B cell (primary cell): ENCODE data around the gene TOGARAM1. TPM values are rescaled to one million over a fixed set of nuclear protein-coding genes. Genes with fewer than 3 reads are reported as not detected.

Experiments used
- ATAC-seq: fragments of 200-7000 bp; cut with Tn5 transposase; one replicate; pipeline ENCODE4 v1.10.0; 2021; ENCODE audit warnings: low read depth, mild to moderate bottlenecking, moderate number of reproducible peaks, moderate library complexity
- CTCF ChIA-PET: fragments of 350-600 bp; sonication (Branson Sonifier 250); formaldehyde crosslinking; loops from one replicate; lab custom pipeline; 2021; ENCODE audit warnings: antibody characterized with exemption, inconsistent platforms; lab: Charles Lee
- POLR2A ChIA-PET: fragments of 350-600 bp; sonication (Branson Sonifier 250); formaldehyde crosslinking; loops from one replicate; lab custom pipeline; 2021; ENCODE audit warnings: antibody characterized with exemption; lab: Charles Lee
- DNase-seq: peaks from one replicate; pipeline ENCODE4 v3.0.0; 2013
- H2AFZ ChIP-seq: 2 replicates; pipeline ENCODE4 v1.6.1; 2012; ENCODE audit warnings: mild to moderate bottlenecking, low read depth, low read length; ENCODE audit not compliant: insufficient read depth, poor library complexity, severe bottlenecking
- H3K27ac ChIP-seq, 2 donors: 1 replicate in 1 of 2; 2 replicates in 1 of 2; pipeline ENCODE4 v1.5.1; 2012 to 2013; ENCODE audit warnings: low read length in 2 of 2, mild to moderate bottlenecking in 2 of 2, moderate library complexity in 1 of 2
- H3K27me3 ChIP-seq, 4 experiments: fragments of 200-600 bp in 1 of 4; sonication (generic) in 1 of 4; replicated peaks in 1 of 4; 1 replicate in 2 of 4; 2 replicates in 2 of 4; pipeline versions ENCODE4 v1.6.1 to v1.7.0; 2013 to 2016; ENCODE audit warnings: low read length in 3 of 4, mild to moderate bottlenecking in 2 of 4, mixed read lengths in 1 of 4, moderate library complexity in 1 of 4; ENCODE audit not compliant: insufficient read depth in 4 of 4, control insufficient read depth in 3 of 4; ENCODE audit errors: control extremely low read depth in 1 of 4
- H3K36me3 ChIP-seq, 2 experiments: replicated peaks in 1 of 2; 1 replicate in 1 of 2; 2 replicates in 1 of 2; pipeline versions ENCODE4 v1.6.1 to v1.7.1; 2013; ENCODE audit warnings: low read length in 1 of 2; ENCODE audit not compliant: insufficient read depth in 2 of 2, control insufficient read depth in 1 of 2; ENCODE audit errors: control extremely low read depth in 1 of 2, extremely low read depth in 1 of 2
- H3K4me1 ChIP-seq, 2 donors: fragments of 200-600 bp in 1 of 2; sonication (generic) in 1 of 2; 1 replicate in 1 of 2; 2 replicates in 1 of 2; pipeline versions ENCODE4 v1.5.1 to v1.6.1; 2013 to 2017; ENCODE audit warnings: low read length in 2 of 2; ENCODE audit not compliant: control insufficient read depth in 2 of 2, insufficient read depth in 2 of 2
- H3K4me2 ChIP-seq: replicated peaks from 2 replicates; pipeline ENCODE3; 2012; ENCODE audit warnings: mild to moderate bottlenecking, low read depth, low read length; ENCODE audit not compliant: poor library complexity, severe bottlenecking
- H3K4me3 ChIP-seq, 5 experiments: fragments of 200-600 bp in 1 of 5; sonication (generic) in 1 of 5; 1 replicate in 3 of 5; 2 replicates in 2 of 5; pipeline versions ENCODE4 v1.5.1 to v1.7.0; 2011 to 2016; ENCODE audit warnings: low read length in 4 of 5, mild to moderate bottlenecking in 4 of 5, low read depth in 2 of 5, control low read depth in 1 of 5, moderate library complexity in 1 of 5; ENCODE audit not compliant: insufficient read depth in 1 of 5; ENCODE audit errors: control extremely low read depth in 1 of 5, extremely low read depth in 1 of 5
- H3K79me2 ChIP-seq: fragments of 200-600 bp; sonication (generic); one replicate; pipeline ENCODE4 v1.6.0; 2016; ENCODE audit warnings: low read length; ENCODE audit not compliant: control insufficient read depth, insufficient read depth
- H3K9ac ChIP-seq: fragments of 200-600 bp; sonication (generic); 2 replicates; pipeline ENCODE4 v1.6.1; 2017; ENCODE audit warnings: mild to moderate bottlenecking, low read length, moderate library complexity
- H3K9me3 ChIP-seq, 3 donors: one replicate each; pipeline versions ENCODE4 v1.6.1 to v1.7.1; 2013; ENCODE audit warnings: low read length in 2 of 3; ENCODE audit not compliant: control insufficient read depth in 2 of 3, insufficient read depth in 1 of 3; ENCODE audit errors: control extremely low read depth in 1 of 3
- H4K20me1 ChIP-seq: 2 replicates; pipeline ENCODE4 v1.6.0; 2012; ENCODE audit warnings: mild to moderate bottlenecking, low read length; ENCODE audit not compliant: insufficient read depth, control insufficient read depth, poor library complexity, severe bottlenecking
- H3K27ac Mint-ChIP-seq: one replicate; pipeline ENCODE4 v1.8.0; 2021; ENCODE audit warnings: mixed read lengths
- H3K27me3 Mint-ChIP-seq: one replicate; pipeline ENCODE4 v1.8.0; 2021; ENCODE audit warnings: mixed read lengths
- H3K4me1 Mint-ChIP-seq: one replicate; pipeline ENCODE4 v1.8.0; 2021; ENCODE audit warnings: mixed read lengths
- H3K4me3 Mint-ChIP-seq: one replicate; pipeline ENCODE4 v1.8.0; 2021; ENCODE audit warnings: mixed read lengths
- H3K9me3 Mint-ChIP-seq: one replicate; pipeline ENCODE4 v1.8.0; 2022; ENCODE audit warnings: mixed read lengths; ENCODE audit not compliant: insufficient read depth
- CTCF ChIP-seq: fragments of 200-600 bp; IDR thresholded peaks from one replicate; pipeline ENCODE4 v1.8.0; 2022; ENCODE audit warnings: antibody characterized with exemption, mild to moderate bottlenecking
- EZH2 ChIP-seq: IDR thresholded peaks from 2 replicates; pipeline ENCODE4 v1.6.1; 2012; ENCODE audit warnings: borderline replicate concordance, low read depth, mild to moderate bottlenecking, moderate library complexity, low read length; ENCODE audit not compliant: insufficient read depth, poor library complexity, severe bottlenecking
- whole genome bisulfite sequencing: methylation state at CpG from one replicate; pipeline ENCODE4 v1.1.5; 2013; ENCODE audit warnings: missing lambda C conversion rate; ENCODE audit not compliant: insufficient coverage; 5-methylcytosine and 5-hydroxymethylcytosine counted together
- intact Hi-C: fragments of 100-400 bp; cut with micrococcal nuclease; formaldehyde crosslinking; loops from one replicate; pipeline ENCODE4 v1.10.0; 2022
- polyA plus RNA-seq: library from polyadenylated mRNA; depleted of rRNA; stranded (reverse); fragments of >200 nt; gene quantifications from 2 replicates; pipeline ENCODE4 v1.2.3, GENCODE V29; 2012
- total RNA-seq, 2 donors: library from RNA; stranded (reverse); fragments of 120-200 nt in 1 of 2; gene quantifications; 1 replicate in 1 of 2; 2 replicates in 1 of 2; pipeline versions ENCODE4 v1.2.3 to v1.2.4, GENCODE V29; 2013 to 2022

TOGARAM1 gene
- total and polyA plus RNA-seq, 2 donors (not counting 1 experiment from before 2014, with no cell fraction given), result 3.4 to 23.9 TPM

- no peaks in the 10 kb centered on the region for H3K4me1 Mint-ChIP-seq
- H3K79me2 ChIP-seq, result no peaks in the 10 kb centered on the region
- no peak for ATAC-seq
- H2AFZ ChIP-seq, result no peak overlapping the region
- TF ChIP-seq EZH2, result no peak
- TF ChIP-seq CTCF, result no peak
- H3K4me2 ChIP-seq, result no peak overlapping the region
- ChIA-PET CTCF (interaction anchor here (0.6 kb wide), 1 partner anchor 25 kb away, joined by 3 read pairs; no protein-coding TSS in a partner anchor), POLR2A (no interaction called here)
- peaks cover 0 to 9% (median 0%) of the 10 kb centered on the region in 3 donors for H3K9me3 ChIP-seq
- no peak overlapping the region for H3K4me3 ChIP-seq
- H3K9ac ChIP-seq, result no peak overlapping the region
- no peaks in the 10 kb centered on the region for H3K9me3 Mint-ChIP-seq
- H3K27ac Mint-ChIP-seq, result no peak overlapping the region
- H3K4me3 Mint-ChIP-seq, result no peak overlapping the region
- peaks cover 6 to 15% of the 10 kb centered on the region in 2 experiments for H3K36me3 ChIP-seq
- no peak for DNase-seq
- no peak overlapping the region for H3K27ac ChIP-seq
- no peaks in the 10 kb centered on the region for H3K4me1 ChIP-seq
- no peaks in the 10 kb centered on the region for H3K27me3 Mint-ChIP-seq
- intact Hi-C loops, result no loop called here
- no peaks in the 10 kb centered on the region for H3K27me3 ChIP-seq
- no peaks in the 10 kb centered on the region for H4K20me1 ChIP-seq
These were observed 72.7 kb downstream of the TOGARAM1 start for GRCh38 chr14:45034730-45035129.

GRCh38 chr14:45038256-45038655 lies 76.3 kb downstream of the TOGARAM1 start:
- H3K4me3 ChIP-seq, result no peak overlapping the region
- Mint-ChIP-seq H3K4me3 (no peak overlapping the region), H3K27me3 (no peaks in the 10 kb centered on the region), H3K9me3 (no peaks in the 10 kb centered on the region), H3K27ac (no peak overlapping the region), H3K4me1 (no peaks in the 10 kb centered on the region)
- 99% methylated on average over 5 of the region's 5 CpGs for WGBS
- no peaks in the 10 kb centered on the region for H3K79me2 ChIP-seq
- no peak overlapping the region for H3K4me2 ChIP-seq
- TF ChIP-seq EZH2 (no peak), CTCF (no peak)
- H3K27ac ChIP-seq, result no peak overlapping the region
- DNase-seq, result no peak
- no peak overlapping the region for H2AFZ ChIP-seq
- no peak for ATAC-seq
- CTCF ChIA-PET, result interaction anchor here (0.6 kb wide), 1 partner anchor 13 kb away, joined by 4 read pairs; no protein-coding TSS in a partner anchor
- POLR2A ChIA-PET, result no interaction called here
- peaks cover 0 to 9% (median 0%) of the 10 kb centered on the region in 3 donors for H3K9me3 ChIP-seq
- no peaks in the 10 kb centered on the region for H3K4me1 ChIP-seq
- intact Hi-C loops, result no loop called here
- H3K27me3 ChIP-seq, result no peaks in the 10 kb centered on the region
- no peaks in the 10 kb centered on the region for H4K20me1 ChIP-seq
- H3K9ac ChIP-seq, result no peak overlapping the region
- H3K36me3 ChIP-seq, result peaks cover 0 to 17% of the 10 kb centered on the region in 2 experiments
